H1 (cell line): ENCODE measurements around the gene SERTAD2. TPM values are rescaled to one million over a fixed set of nuclear protein-coding genes. Genes with fewer than 3 reads are reported as not detected.

Source experiments
- EP300 ChIP-seq, 2 experiments: IDR thresholded peaks; 1 replicate in 1 of 2; 2 replicates in 1 of 2; pipeline ENCODE4 v1.6.1; 2011 to 2012; ENCODE audit warnings: low read depth in 2 of 2, low read length in 2 of 2, mild to moderate bottlenecking in 2 of 2, borderline replicate concordance in 1 of 2, inconsistent platforms in 1 of 2, moderate library complexity in 1 of 2
- KDM4A ChIP-seq: IDR thresholded peaks from one replicate; pipeline ENCODE4 v1.7.1; 2012; ENCODE audit warnings: low read depth, mild to moderate bottlenecking, moderate library complexity, low read length, inconsistent platforms; ENCODE audit not compliant: severe bottlenecking
- TEAD4 ChIP-seq: IDR thresholded peaks from 2 replicates; pipeline ENCODE4 v1.6.1; 2012; ENCODE audit warnings: low read depth, low read length, inconsistent platforms, mixed read lengths
- polyA plus RNA-seq, 7 experiments: library from polyadenylated mRNA; depleted of rRNA in 3 of 7; stranded (reverse) in 5 of 7; unstranded in 2 of 7; fragments of >200 nt in 5 of 7; fragments of 200-250 nt in 2 of 7; gene quantifications; 1 replicate in 5 of 7; 2 replicates in 1 of 7; 4 replicates in 1 of 7; pipeline versions ENCODE4 v1.2.1 to v1.2.3, GENCODE V29; 2011 to 2013; ENCODE audit warnings: missing spikeins in 2 of 7, mixed read lengths in 2 of 7
- total RNA-seq: library from RNA; stranded (reverse); fragmentation: NEBNext Ultra II Directional; extraction: Animal tissue kit (Norgen Biotek cat#: 25700); gene quantifications from 2 replicates; pipeline ENCODE4 v1.2.1, GENCODE V29; 2021

The SERTAD2 gene
- total and polyA plus RNA-seq, 2 of the 8 experiments (the other 6 are each of a cell fraction or from before 2014, with no cell fraction given): 2.9 to 4.5 TPM

- TF ChIP-seq KDM4A (no peak), EP300 (IDR thresholded peaks at IDR 0.05; ENCODE audit: borderline replicate concordance in 1 of 2, low read depth in 2 of 2, low read length in 2 of 2) (no peak), TEAD4 (no peak)
- TF ChIP-seq, all 59 proteins: peak for 0
These were observed 15.6 kb upstream of the SERTAD2 start (continued) for GRCh38 chr2:64669288-64669687.
